Hematopoietic multipotent progenitor cell treated with erythropoietin and hydrocortisone succinate and interleukin-3 and kit ligand, for 8 days (in vitro differentiated cells): Measurements from ENCODE around the gene SPRR4.

Experiments used
- DNase-seq: peaks from one replicate; pipeline ENCODE4 v3.0.0-alpha.2; 2015

The SPRR4 gene

GRCh38 chr1:152970495-152970894, at the start of gene SPRR4:
Gene SPRR4, plus strand, starts transcription at chr1:152970648. Its CDS starts 1,243 bp downstream, at chr1:152971891.
- no peak for DNase-seq

- DNase-seq: no peak
Measured at GRCh38 chr1:152924191-152924590, 46.3 kb upstream of the SPRR4 start.

- DNase-seq: peak; percentile 7
Measured at GRCh38 chr1:152926091-152926490, 44.4 kb upstream of the SPRR4 start.

GRCh38 chr1:152928671-152929070, 41.8 kb upstream of the SPRR4 start:
- no peak for DNase-seq

GRCh38 chr1:152932170-152932811, 38.2 kb upstream of the SPRR4 start:
- no peak for DNase-seq

- DNase-seq: no peak
Measured at GRCh38 chr1:152933196-152933595, 37.3 kb upstream of the SPRR4 start.

GRCh38 chr1:152940614-152941013, 29.8 kb upstream of the SPRR4 start:
- no peak for DNase-seq

GRCh38 chr1:152941037-152941711, 29.3 kb upstream of the SPRR4 start:
- no peak for DNase-seq

- no peak for DNase-seq
Measured at GRCh38 chr1:152942161-152942560, 28.3 kb upstream of the SPRR4 start.

GRCh38 chr1:152946248-152946647, 24.2 kb upstream of the SPRR4 start:
- no peak for DNase-seq

GRCh38 chr1:152946651-152947256, 23.7 kb upstream of the SPRR4 start, which contains the start of gene SPRR5:
Gene SPRR5, plus strand, starts transcription at chr1:152947206. Its CDS starts 1,349 bp downstream, at chr1:152948555.
- DNase-seq: no peak

- DNase-seq: no peak
Measured at GRCh38 chr1:152951711-152952110, 18.7 kb upstream of the SPRR4 start.

- no peak for DNase-seq
Measured at GRCh38 chr1:152953761-152954160, 16.7 kb upstream of the SPRR4 start.

- DNase-seq: no peak
Measured at GRCh38 chr1:152954436-152954835, 16.0 kb upstream of the SPRR4 start.

GRCh38 chr1:152957561-152957960, 12.9 kb upstream of the SPRR4 start:
- DNase-seq: no peak

GRCh38 chr1:152959273-152959672, 11.2 kb upstream of the SPRR4 start:
- DNase-seq: no peak

- no peak for DNase-seq
Measured at GRCh38 chr1:152959801-152960451, 10.5 kb upstream of the SPRR4 start.

- peak; percentile 11 for DNase-seq
Measured at GRCh38 chr1:152960452-152961044, 9.9 kb upstream of the SPRR4 start.

GRCh38 chr1:152961226-152961891, 9.1 kb upstream of the SPRR4 start:
- no peak for DNase-seq

GRCh38 chr1:152962876-152963415, 7.5 kb upstream of the SPRR4 start:
- no peak for DNase-seq

GRCh38 chr1:152964536-152964935, 5.9 kb upstream of the SPRR4 start:
- DNase-seq: no peak

- DNase-seq: no peak
Measured at GRCh38 chr1:152965853-152966252, 4.6 kb upstream of the SPRR4 start.
